HTERT RPE-1 (cell line): ENCODE results near the gene PPIE.
"Not testable (repeated sequence)": the region's sequence is repeated elsewhere in the genome, so short reads cannot be mapped to it uniquely, and the experiment has no call there.

Experiments used
- in situ Hi-C: fragments of 300-500 bp; cut with MboI; formaldehyde crosslinking; loops from 4 replicates; pipeline ENCODE4 v1.14.3; 2020; ENCODE audit warnings: low sequenced_read_pairs

Gene PPIE

DNA sequence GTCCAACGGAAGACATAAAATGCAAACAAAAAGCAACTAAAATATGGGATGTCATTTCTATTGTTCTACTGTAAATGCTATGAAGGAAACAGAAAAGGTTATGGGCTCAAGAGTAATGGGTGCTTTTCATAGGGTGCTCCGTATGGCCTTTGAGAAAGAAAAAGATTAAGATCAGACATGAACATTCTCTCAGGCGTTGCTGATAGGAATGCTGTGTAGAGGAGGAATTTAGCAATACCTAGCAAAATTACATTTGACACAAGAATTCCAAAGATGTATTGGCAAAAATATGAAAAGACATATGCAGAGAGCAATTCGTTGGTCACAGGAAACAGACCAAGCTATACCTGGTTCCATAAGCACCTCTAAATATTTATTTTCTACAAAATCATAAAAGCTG is 38.2 kb downstream of the PPIE start:
- in situ Hi-C loops = no loop called here

DNA sequence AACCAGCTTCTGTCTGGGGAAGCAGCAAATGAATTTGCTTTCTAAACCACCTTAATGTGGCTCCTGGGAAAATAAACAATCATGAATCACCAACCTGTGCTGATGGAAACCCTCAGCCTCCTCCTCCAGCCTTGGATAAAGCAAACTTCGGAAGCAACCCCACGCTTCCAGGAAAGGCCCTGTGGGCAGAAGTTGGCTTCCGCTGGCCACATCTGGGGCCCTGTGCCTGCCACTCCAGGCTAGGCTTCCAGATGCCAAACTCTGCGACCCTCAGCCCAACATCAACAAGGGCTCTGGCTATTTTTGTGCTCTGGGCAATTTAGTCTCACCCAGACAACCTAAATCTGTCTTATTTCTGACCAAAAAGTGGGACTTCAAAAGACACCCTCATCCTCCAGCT is 38.6 kb downstream of the PPIE start:
- in situ Hi-C loops = no loop called here

DNA sequence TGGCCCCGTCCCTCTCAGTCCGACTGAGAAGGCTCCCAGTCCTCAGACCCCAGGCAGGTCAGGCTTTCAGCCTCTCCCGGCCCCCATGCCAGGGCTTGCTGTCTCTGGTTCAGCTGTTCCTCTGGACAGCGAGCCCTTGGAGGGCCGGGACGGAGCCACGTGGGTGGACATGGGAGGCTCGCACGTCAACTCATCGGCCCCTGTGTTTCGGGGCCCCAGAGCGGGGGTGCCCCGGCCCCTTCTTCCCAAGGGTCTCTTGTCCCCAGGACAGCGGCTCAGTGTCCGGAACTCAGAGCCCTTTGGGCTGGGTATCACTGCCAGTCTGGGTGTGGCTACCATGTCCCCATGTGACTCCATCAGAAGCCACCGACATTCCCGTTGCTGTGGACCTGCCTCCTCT is 39.2 kb downstream of the PPIE start:
- in situ Hi-C loops = not testable (repeated sequence)

DNA sequence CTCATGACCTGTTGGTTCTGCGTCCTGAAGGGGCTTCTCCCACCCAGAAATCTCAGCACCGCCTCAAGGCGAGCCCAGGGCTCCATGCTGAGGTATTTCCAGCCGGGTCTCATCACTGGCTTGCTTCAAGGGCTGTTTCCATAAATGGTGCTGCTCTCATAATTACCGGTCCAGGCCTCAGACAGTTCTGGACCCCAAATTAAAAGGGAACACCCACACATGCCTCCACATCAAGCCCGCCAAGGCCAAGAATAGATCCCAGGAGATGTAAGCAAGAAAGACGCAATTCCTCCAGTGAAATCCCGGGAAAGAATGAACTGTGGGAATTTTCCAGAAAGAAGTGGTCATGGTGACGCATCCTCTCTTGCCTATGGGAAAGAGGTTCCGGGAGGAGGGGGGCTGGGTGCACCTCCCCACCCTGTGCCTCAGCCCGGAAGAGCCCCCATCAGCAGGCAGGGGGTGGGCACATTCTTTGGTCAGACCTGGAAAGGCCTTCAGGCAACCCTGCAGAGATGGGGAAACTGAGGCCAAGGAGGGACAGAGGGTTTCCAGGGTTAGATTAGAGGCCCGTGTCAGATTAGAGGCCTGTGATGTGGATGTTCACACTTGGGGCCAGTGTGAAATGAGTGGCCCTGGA is 39.9 kb downstream of the PPIE start:
- in situ Hi-C loops = not testable (repeated sequence)

DNA sequence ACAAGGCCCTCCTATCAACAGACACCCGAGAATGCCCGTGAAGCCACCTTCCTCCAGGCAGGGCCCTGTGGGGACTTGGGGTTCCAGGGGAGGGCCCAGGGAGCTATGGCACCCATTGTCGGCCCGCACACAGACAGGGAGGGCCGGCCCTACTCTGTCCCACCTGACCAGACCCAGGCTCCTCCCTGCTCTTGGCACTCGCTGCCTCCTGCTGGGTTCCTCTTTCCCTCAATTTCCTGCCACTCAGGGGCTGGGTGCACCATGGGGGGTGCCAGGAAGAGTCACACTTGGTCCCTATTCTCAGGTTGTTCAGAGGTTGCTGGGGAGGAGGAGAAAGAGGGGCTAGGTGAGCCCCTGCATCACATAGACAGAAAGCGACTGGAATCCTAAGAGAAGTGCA is 40.5 kb downstream of the PPIE start:
- in situ Hi-C loops = no loop called here

DNA sequence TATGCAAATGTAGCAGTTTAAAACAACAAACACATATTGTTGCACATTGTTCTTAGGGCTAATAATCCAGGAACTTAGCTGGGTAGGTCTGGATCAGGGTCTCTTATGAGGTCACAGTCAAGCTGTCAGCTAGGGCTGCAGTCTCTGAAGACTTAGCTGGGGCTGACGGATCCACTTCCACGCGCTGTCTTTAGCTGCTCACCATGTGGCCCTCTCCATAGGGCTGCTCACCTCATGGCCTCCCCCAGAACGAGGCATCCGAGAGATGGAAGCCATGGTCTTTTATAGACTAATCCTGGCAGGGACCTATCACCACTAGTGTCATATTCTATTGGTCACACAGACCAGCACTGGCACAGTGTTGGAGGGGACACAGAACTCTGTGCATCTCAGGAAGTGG is 41.1 kb downstream of the PPIE start:
- in situ Hi-C loops = no loop called here

DNA sequence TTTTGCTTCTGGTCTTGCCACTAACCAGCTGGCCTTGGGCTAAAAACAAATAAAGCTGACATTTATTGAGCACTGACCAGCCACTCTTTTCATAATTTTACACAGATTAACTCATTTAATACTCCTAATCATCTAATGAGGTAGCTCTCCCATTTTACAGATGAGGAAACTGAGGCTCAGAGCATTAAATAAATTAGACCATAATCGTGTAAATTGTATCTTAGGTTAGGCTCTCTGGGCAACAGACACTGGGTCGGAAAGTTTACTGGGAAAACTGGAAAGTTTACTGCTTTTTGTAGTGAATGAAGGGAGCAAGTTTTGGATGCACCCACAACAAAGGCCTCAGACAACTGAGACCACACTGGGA is 42.6 kb downstream of the PPIE start:
- in situ Hi-C loops = no loop called here

DNA sequence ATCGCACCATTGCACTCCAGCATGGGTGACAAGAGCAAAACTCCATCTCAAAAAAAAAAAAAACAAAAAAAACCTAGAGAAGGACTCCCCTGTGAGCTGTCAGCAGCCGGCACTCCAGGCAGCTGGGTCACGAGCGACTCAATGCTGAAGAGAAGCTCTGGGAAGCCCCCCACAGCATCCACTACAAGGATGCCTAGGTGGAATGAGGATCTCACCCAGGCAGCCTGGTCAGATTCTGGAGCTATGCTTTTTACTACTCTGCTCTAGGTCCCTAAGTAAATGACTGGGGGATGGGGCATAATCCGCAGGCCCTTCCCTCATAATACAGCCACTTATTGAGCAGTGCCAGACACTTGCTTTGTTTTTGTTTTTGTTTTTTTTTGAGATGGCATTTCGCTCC is 43.4 kb downstream of the PPIE start:
- in situ Hi-C loops = no loop called here

DNA sequence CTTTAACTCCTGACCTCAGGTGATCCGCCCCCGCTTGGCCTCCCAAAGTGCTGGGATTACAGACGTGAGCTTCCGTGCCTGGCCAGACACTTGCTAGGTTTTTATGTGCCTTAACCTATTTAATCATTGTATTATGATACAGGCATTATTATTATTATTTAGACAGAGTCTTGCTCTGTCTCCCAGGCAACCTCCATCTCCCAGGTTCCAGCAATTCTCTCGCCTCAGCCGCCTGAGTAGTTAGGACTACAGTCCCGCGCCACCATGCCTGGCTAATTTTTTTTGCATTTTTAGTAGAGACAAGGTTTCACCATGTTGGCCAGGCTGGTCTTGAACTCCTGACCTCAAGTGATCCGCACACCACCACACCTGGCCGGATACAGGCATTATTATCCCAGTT is 44.0 kb downstream of the PPIE start:
- in situ Hi-C loops = not testable (repeated sequence)

DNA sequence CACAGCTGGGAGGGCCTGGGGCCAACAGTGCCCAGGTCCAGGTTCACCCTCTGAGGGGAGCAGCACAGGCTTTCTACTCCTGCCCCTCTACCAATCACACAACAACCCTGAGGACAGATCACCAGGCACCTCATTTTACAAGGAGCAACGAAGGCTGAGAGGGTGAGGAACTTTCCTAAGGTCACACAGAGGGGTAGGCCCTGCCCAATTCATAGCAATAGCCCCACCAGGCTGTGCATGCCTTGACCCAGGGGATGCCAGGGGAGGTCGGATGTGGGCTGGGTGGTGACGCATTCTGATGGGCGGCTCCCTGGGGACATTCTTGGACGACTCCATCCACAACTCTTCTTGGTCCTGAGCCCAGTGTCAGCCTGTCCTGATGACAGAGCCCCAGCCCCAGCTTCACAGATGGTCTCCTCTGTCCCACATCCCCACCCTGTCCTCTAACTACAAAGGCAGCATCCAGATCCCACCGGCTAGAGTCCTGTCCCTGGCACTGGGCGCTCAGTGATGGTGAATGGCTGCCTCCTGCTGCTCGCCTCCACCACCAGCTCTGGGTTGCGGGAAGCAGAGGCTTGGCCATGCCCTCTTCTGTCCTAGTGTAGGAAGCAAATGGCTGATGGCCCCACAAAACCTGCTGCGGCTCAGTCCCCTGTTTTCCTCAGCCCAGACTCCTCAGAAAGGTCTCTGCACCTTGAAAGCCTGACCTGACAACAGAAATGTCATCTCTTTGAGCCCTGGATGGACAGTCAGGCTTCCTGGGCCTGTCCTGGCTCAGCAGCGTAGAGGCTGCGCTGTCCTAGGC is 47.8 kb downstream of the PPIE start:
- in situ Hi-C loops = not testable (repeated sequence)

DNA sequence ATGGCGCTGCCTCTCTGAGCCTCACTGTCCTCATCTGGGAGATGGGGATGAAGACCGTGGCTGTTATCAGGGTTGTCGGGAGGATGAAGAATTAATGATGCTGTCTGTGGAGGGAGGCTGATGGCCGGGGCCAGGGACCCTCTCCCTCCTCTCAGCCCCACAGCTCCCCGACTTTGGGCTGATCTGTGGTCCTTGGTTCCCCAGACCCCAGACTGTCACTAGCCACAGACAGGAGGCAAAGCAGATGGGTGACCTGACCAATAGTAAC is 48.4 kb downstream of the PPIE start:
- in situ Hi-C loops = not testable (repeated sequence)

DNA sequence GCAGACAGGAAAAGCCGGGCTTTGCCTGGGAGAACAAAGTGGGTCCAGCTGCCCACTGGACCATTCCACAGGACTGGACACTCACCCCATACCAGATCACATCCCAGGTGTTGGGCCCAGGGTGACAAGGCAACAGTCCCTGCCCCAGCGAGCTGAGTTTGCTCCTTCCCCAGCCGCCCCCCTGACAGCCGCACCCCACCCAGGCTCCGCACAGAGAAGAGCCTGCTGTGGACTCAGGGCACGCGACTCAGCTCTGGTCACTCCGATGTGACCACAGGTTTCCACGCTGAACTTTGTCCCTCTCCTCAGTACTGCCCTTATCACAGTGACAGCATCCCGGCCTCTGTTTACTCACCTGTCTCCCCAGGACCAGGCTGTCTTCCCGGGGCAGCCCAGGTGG is 48.8 kb downstream of the PPIE start:
- in situ Hi-C loops = no loop called here

DNA sequence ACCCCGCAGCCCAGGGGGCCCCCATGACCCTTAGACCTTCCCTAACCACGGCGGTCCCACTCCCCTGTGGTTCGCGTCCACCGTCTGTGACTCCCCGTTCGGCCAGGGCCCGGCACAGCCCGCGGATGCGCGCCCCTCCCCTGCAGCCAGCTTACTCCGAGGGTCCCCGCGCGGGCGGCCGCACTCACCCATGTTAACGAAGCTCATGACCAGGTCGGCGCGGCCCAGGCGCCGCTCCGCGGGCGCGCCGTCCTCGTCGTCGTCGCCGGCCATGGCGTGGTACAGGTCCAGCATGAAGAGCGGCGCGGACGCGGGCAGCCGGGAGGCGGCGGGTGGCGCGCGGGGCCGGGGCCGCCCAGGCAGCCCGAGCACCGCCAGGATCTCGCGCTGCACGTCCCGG is 49.3 kb downstream of the PPIE start:
- in situ Hi-C loops = not testable (repeated sequence)

DNA sequence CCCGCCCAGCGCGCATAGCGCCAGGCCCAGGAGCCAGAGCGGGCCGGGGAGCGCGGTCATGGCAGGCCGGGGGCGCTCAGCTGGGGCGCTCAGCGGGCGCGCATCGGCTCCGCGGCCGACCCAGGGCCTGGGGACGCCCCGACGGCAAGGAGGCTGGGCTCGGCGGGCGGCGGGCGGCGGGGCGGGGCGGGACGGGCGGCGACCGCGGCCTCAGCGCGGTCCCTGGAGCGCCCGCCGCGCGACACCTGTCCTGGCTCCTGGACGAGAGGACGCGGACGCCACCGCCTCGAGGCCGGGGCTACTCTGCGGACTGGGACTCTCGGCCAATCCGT is 49.7 kb downstream of the PPIE start:
- in situ Hi-C loops = no loop called here

DNA sequence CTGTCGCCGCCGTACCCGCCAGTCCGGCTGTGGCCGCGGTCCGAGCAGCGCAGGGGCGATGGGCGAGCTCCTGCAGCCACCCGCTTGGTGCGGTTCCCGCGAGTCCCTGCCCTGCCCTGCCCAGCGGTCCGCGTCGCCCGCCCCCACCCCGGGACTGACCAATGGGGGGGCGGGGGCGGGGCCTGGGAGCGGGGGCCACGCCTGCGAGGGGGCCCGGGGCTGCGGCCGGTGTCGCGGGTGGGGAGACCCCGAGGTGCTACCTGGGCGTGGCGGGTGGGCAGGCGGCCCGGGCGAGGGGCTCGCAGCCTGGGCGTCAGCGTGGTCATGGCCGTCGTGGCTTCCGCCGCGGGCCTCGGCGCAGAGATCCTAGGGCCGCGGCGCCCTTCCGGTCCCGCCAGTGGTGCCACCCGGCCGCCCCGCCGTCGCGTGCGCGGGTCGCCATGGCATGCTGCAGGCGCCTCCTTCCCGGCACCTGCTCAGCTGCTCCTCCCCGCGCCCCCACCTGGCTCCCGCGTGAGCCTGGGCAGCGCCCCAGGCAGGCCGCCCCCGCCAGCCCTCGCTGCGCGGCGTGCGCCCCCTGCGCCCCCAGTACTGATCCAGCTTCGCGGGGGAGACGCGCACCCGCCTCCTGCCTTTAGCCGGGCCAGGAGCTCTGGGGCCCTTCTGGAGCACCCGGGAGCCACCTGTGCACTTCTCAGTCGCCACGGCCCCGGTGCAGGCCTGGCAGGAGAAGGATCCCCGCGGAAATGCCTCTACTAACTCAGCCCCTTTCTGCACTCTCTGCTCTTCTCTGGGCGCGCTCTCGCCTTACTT is 50.3 kb downstream of the PPIE start, which contains the start of gene BMP8B:
Gene BMP8B (minus strand): TSS at position 108 of the 813 bp plus-strand sequence. CDS start 380 bp downstream, outside the sequence.
- in situ Hi-C loops = no loop called here

DNA sequence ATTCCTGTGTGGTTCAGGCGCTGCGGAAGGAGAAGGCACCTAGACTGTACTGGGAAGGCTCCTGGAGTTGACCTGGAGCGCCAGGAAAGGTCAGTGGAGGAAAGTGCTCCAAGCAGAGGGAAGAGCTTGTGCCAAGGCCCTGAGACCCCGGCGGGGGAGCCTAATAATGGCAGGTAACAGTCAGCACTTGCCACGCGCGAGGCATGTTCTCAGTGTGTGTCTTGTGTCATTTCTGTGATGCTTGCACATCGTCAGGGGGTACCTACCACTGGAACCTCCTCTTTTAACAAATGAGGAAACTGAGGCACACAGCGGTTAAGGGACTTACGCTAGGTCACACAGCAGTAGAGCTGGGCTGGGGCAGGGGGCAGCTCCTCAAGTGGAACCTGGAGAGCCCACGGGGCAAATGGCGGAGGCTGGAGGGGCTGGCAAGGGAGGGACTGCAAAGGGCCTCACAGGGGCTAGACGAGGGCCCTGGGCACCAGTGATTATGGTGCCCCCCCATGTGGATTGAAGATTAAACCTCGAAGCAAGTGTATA is 51.0 kb downstream of the PPIE start:
- in situ Hi-C loops = no loop called here

DNA sequence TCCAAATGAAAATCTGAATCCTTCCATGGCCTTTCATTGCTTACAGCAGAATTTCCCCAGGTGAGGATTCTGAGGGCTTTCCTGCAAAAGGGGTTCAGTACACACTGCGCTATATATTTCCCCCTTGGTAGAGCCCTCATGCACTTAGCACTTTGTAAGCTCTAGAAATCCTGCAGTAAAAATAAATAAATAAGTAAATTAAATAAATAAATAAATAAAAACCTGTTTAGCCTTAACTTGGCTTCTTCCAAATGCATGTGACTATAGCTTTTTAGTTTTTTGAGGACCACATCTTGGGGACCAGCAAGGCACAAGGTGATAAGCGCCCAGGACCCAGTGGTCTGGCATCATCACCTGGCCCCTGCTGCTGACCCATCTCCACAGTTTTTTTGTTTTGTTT is 53.2 kb downstream of the PPIE start:
- in situ Hi-C loops = no loop called here

DNA sequence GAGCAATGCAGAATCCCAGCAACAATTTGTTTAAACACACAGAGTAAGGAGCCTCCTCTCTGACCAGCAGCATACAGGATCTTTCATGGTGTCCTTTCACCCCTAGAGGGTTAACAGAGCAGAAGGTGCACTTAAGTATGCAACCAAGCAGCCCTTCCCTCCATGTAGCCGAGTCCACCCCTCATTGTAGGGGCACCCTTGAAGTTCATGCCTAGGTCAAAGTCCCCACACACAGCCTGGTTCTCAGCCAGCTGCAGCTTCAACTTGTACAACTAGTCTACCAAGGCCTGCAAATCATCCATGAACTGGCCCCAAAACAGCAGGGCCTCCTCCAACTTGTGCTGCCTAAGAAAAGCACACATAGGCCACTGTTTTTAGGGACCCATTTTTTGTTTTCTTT is 57.0 kb downstream of the PPIE start:
- in situ Hi-C loops = no loop called here

DNA sequence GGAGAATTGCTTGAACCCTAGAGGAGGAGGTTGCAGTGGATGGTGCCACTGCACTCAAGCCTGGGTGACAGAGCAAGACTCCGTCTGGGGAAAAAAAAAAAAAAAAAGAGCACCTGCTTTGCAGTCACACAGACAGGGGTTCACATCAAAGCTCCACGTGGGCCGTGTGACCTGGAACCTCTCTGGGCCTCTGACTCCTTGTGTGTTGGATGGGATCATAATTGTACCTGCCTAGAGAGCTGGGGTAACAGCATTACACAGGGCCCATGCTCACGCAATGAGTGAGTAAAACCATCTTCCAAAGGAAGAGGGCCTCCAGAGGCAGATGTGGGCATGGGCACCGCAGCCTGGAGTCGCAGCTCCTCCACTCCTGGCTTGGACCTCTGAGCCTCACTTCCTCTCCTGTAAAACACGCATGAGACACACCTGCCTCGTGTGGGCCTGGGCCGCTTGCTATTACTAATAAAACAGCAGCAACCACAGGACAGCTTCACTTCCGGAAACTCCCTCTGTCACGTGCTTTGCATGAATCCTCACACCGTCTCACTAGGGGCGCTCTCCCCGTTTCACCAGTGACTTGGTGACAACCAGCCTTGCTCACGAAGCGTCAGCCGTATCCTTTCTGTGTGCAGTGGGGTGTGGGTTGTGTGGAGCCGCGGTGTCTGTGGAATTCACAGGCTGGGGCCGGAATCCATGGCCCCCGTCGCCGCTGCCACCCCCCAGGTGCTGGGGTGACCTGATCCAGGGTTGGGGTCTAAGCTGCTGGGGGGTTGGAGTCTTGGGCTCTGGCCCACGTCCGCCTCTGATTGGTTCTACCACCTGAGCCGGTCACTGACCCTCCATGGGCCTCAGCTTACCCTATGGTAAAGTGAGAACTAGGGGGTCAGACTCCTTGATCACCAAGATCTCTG is 60.4 kb downstream of the PPIE start:
- in situ Hi-C loops = not testable (repeated sequence)

DNA sequence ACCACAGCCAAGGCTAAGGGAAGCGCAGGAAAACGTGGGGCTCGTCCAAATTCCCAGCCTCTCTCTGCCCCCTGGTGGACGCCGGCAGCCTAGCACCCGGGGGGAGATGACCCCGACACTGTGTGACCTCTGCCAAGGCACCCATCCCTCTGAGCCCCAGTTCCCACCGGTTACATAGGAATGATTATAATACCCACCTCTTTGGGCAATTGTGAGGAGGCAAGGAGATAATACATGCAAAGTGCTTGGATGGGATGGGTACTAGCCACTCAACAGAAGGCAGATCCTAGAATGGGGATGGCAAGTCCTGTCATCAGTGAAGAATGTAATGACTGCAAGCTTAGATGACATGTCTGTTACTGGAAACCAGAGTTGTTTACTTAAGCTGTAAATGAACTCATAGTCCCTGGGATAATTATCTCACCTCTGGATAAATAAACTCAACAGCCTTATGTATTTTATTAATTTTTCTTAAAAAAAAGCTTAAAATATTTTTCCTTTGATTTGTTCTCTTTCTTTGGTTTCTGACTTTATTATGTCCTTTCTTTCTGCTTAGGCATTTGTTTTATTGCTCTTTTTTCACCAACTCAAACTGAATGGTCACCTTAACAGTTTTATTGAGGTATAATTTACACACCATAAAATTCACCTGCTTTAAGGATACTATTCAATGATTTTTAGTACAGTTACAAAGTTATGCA is 61.2 kb downstream of the PPIE start:
- in situ Hi-C loops = no loop called here
